ENCODE results near the gene LDLR.
A peak's percentile ranks its signal among the peaks of the same experiment; 100 is the strongest.
"Not testable (repeated sequence)": the region's sequence is repeated elsewhere in the genome, so short reads cannot be mapped to it uniquely, and the experiment has no call there.

Gene LDLR

GRCh38 chr19:11076792-11077191, 12.5 kb upstream of the LDLR start:
- DNase-seq: not testable (repeated sequence)

GRCh38 chr19:11078893-11079292, 10.4 kb upstream of the LDLR start:
- DNase-seq: no peak

GRCh38 chr19:11079999-11080398, 9.3 kb upstream of the LDLR start:
- DNase-seq: no peak

GRCh38 chr19:11087870-11088505, 1.3 kb upstream of the LDLR start:
- DNase-seq: no peak

- no peak for DNase-seq
Measured at GRCh38 chr19:11088506-11089253, 583 bp upstream of the LDLR start.

- DNase-seq: not testable (repeated sequence)
Measured at GRCh38 chr19:11090014-11090263, 676 bp downstream of the LDLR start.

- DNase-seq: peak; percentile 93
Measured at GRCh38 chr19:11090264-11090996, 1.2 kb downstream of the LDLR start.

- peak; percentile 31 for DNase-seq
Measured at GRCh38 chr19:11090997-11091702, 1.9 kb downstream of the LDLR start.

- no peak for DNase-seq
Measured at GRCh38 chr19:11091703-11092153, 2.5 kb downstream of the LDLR start.

- DNase-seq: no peak
Measured at GRCh38 chr19:11092181-11092538, 2.9 kb downstream of the LDLR start.

- DNase-seq: no peak
Measured at GRCh38 chr19:11093689-11094238, 4.5 kb downstream of the LDLR start.

GRCh38 chr19:11094520-11094894, 5.2 kb downstream of the LDLR start:
- no peak for DNase-seq

- no peak for DNase-seq
Measured at GRCh38 chr19:11096210-11096841, 7.1 kb downstream of the LDLR start.

GRCh38 chr19:11097367-11097766, 8.1 kb downstream of the LDLR start:
- not testable (repeated sequence) for DNase-seq

- DNase-seq: no peak
Measured at GRCh38 chr19:11098327-11098726, 9.1 kb downstream of the LDLR start.

GRCh38 chr19:11098861-11099260, 9.6 kb downstream of the LDLR start:
- DNase-seq: no peak

GRCh38 chr19:11100049-11100448, 10.8 kb downstream of the LDLR start:
- no peak for DNase-seq

GRCh38 chr19:11101057-11101456, 11.8 kb downstream of the LDLR start:
- no peak for DNase-seq

- no peak for DNase-seq
Measured at GRCh38 chr19:11102944-11103343, 13.7 kb downstream of the LDLR start.

GRCh38 chr19:11103667-11104066, 14.4 kb downstream of the LDLR start:
- DNase-seq: not testable (repeated sequence)

GRCh38 chr19:11105014-11105636, 15.9 kb downstream of the LDLR start:
- DNase-seq: no peak

GRCh38 chr19:11106477-11106876, 17.2 kb downstream of the LDLR start:
- DNase-seq: no peak

All from DMS79 treated with DMSO at 0.1 percent for 48 hours (cell line).